HUDEP-2 (cell line): ENCODE measurements around the gene CACNG5.
A peak's percentile ranks its signal among the peaks of the same experiment; 100 is the strongest.

Source experiments
- DNase-seq, 76 experiments: peaks; one replicate each; lab custom pipeline; 2025; ENCODE audit not compliant: unreplicated experiment in 76 of 76; lab: John Stamatoyannopoulos, UW

Gene CACNG5

DNA sequence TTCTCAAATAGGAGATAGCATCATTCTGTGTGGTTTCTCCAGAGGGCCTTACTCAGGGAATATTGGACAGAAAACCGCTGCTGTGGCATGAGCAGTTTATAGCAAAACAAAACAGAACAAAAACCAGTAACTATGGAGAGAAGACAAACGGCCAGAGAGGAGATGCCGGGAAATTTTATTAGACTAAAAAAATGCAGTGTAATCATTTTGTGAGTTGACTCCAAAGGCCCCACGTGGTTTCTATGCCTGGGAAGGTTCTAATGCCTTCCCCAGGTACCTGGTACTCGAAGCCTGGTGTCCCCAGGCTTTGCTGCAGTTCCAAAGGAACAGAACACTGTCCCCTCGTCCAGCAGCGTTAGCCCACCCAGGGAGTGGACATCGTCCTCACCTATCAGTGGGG is 12.9 kb upstream of the CACNG5 start:
- DNase-seq, result no peak

- DNase-seq, result no peak
These were observed 8.1 kb upstream of the CACNG5 start for GRCh38 chr17:66826856-66827255.

DNA sequence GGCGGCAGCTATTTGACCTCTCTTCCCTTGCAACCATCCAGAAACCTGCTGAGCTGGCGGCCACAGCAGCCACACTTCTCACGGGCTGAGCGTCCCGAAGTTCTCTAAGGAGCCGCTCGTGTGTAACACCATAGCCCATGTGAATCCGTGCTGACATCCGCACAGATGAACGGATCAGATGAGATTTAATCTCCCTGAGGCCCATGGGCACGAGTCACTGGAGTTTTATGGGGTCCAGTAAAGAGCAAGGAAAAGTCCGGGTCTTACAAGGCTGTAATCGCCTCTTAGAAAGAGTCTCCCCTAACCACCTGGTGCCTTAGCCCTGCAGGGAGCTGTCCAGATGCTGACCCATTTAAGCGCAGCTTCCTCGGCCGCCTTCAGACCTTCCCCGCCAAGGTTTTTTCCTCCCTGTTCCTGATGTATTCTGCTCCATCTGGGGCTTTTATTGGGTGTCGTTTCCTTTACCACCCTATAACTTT is 5.5 kb upstream of the CACNG5 start:
- peak in 12 of 76 experiments; percentile 3 to 17 (median 7) for DNase-seq

DNA sequence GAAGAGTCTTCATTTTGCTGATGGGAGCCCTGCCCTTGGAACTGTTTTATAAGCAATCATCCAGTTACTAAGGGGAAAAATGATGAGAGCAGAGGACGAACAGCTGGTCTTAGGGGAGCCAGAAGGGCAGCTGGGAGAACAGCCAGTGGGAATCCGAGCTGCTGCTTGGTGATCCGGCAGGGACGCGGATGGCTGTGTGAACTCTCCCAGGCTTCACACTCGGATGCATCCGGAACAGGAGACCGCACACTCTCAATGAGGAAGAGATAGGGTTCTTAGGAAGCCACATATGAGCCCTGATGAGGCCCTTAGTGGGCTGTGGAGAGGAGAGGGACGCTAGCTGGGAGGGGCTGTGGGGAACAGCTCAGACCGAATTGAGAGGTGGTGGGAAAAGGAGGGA is 5.0 kb upstream of the CACNG5 start:
- DNase-seq, result no peak

DNA sequence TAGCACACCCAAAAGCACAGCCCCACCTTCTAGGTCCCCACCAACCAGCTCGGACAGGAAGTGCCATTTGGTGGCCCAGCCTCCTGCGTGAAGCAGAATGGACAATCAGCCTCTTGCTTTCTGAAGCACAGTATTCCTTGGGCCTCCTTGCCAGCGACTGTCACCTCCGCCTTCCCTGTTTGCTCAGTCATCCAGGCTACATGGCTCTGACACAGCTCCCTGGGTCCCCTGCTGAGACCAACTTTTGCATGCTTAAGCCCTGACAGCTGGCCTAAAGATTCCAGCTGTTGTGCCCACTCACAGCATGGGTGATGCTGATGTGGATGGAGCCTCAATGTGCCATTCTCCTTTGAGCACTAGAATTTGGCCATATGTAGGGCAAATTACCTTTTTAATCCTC is 4.5 kb upstream of the CACNG5 start:
- no peak for DNase-seq

DNA sequence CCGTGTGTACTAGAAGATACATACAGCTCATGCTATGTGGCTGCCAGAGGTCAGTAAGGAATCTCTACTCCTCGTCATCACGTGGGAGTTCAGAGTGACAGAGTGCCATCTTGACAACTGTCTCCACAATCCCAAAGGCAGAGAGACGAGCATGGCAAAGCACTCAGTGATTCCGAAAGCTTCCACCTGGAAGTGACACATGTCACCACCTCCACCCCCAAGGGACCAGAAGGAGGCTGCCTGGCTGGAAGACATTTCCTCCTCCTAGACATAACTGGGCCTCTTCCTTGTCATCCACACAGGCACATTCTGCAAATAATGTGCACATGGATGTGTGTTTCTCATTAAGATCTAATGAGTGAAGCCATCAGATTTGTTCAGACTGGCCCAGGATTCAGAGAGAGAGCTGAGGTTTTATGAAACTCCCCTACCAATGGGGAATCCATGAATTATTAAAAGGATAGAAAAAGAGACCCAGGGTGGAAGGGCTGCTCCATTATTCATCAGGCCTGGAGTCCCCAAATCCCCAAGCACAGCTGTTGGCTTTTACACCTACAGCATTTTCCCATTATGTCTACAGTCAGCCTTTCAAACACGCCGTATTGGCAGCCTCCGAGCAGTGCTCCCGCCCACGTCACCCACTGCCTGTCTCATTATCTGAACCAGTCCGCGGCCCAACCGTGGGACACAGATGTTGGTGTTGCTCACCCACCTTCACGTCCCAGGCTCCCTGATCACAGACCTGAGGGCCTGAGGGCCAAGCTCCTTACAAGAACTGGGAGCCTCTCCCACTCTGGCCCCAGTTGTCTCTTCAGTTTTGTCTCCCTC is 3.3 kb upstream of the CACNG5 start:
- DNase-seq, result no peak

- DNase-seq, result no peak
These were observed 1.7 kb upstream of the CACNG5 start for GRCh38 chr17:66833201-66833600.

DNA sequence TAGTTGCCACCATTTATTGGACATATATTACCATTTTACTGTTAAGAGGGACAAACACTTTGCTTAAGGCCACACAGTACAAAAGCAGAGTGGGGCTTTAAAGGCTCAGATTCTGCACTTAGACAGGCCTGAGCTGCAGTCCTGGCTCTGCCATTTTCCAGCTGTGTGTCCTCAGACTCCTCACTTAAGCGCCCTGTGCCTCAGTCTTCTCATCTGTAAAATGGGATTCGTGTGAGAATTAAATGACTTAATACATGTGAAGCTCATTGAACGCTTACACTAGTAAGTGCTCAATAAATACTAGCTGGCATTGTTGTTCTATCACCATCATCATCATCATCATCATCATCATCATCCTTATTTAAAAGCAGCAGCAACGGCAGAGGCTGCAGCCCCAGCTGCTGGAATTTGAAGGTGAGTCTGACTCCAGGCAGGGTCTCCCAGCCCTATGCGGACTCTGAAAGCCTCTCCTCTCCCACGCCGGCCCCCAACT is 445 bp upstream of the CACNG5 start:
- DNase-seq, result no peak

GRCh38 chr17:66835476-66835875 is 559 bp downstream of the CACNG5 start:
- no peak for DNase-seq

DNA sequence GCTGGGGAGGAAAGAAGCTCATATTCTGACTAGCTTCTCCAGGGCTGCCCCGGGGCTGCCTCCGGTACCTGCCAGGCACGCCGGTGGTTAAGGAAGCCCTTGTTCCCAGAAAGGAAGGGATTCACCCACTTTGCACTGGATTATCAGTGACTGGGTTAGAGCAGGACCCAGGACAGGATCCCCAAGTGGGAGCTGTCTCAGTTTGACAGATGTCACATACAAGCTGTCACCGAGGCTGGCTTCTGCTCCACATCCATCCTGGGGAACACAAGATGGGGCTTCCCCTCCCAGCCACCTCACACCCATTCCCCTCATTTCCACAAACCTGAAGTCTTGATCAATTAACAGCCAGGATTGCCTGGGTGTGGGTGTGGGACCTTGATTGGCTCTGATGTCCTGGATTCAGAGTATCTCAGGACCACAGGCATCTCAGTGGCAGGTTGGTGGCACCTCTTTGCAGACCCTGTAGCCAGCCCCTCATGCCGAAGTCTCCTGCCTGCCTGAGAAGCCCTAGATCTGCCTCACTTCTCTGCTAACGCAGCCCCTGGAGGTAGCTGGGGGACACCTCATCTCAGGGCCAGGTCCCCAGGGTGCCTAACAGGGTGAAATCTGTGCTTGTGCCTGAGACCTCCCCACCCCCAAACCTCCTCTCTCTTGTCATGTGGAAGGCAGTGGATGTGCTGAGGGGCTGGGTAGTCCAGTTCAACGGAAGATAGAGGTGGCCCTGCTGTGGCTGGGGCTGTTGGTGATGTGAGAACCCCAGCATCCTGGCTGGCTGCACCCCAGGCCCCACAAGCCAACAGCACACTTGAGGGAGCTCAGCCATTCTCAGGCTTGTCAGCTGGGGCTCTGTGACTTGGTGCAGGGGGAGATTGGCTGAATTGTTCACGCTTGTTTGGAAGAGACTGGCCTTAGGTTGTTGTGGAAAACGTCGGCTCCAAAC is 1.4 kb downstream of the CACNG5 start:
- no peak for DNase-seq

GRCh38 chr17:66837226-66837625 is 2.3 kb downstream of the CACNG5 start:
- DNase-seq, result no peak

DNA sequence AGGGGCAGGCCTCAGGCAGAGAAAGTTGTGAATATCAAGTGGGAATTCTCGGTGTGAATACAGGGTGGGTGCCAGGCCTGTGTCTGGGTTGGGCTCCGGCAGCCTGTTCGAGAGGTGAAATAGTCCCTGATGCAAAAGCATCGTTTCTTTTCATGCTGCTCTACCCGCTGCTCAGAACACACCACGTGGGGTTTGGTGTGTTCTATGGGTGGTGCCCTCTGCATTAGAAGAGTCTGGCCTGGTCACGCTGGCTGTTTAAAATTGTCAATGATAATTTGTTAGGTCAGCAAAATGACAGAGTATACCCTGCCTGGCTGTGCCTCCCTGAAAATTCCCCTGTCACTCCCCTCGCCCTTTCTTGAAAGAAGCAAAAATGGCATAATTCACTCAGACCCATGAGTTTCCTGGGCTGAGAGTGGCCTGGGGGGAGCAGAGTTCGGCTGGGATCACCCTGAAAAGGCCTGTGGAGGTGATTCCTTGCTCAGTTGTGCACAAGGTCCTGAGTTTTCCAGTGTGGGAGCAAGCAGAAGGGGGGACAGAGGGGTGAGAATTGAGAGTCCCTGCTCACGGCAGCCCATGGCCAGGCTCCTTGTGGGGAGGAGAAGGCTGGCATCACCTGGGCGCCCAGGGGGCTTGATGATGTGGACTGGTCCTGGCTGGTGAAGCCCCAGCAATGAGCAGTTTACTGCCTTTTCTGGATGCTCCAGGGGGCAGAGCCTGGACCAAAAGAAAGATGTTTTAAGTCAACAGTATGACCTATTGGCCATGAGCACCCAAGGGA is 3.2 kb downstream of the CACNG5 start:
- DNase-seq, result no peak

DNA sequence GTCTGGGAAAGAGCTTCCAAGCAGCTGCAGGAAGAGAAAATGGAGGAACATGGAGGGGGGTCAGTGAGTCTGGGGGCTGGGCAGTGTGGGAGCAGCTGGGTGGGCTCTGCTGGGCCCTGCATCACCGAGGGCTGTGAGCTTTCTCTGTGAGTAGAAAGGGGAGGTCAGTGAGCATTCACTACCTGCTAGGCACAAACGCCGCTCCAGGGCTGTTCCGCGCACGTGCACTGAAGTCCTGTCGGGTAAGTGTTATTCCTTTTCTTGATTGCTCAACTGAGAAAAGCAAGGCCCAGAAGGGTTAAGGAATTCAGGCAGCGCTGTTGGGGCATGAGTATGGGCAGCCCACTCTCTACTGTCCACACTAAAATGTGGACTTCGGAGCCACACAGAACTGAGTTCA is 4.7 kb downstream of the CACNG5 start:
- no peak for DNase-seq

DNA sequence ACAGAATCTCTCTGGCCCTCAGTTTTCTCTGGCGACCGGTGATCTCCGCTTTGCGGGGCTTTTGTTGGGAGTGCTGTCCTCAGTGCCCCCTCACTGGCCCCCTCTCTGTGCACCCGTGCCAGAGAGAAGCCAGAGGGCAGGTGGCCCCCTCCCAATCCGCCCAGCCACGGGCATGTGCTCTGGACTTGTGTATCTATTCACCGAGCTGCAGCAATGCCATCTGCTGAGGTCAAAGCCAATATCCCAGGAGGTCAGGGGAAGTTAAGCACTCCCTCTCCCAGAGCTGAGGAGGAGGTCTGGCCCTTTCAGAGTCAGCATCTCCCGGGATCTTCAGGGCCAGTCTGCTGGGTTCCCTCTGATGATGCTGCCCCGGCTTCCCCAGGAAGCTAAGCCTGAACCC is 5.1 kb downstream of the CACNG5 start:
- no peak for DNase-seq

GRCh38 chr17:66841328-66841727 is 6.4 kb downstream of the CACNG5 start:
- no peak for DNase-seq

GRCh38 chr17:66841744-66842143 is 6.8 kb downstream of the CACNG5 start:
- DNase-seq, result no peak

DNA sequence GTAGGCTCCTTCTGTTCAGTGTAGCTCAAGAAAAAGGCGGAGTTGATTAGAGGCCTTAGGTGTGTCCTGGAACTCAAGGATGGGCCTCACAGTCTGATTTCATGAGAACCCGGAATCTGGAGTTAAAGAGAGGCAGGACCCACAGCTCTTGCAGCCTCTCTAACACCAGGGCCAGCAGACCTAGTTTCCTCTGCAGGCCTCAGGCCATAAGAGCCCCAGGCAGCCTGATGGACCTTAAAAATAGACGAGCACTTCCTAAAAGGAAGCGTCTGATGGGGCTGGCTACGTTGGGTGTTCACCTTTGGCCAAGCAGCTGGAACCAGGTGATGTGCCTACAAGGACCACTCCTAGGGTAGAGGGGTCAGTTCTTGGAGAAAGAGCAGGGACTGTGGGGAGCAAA is 7.6 kb downstream of the CACNG5 start:
- no peak for DNase-seq

- DNase-seq, result no peak
These were observed 8.0 kb downstream of the CACNG5 start for GRCh38 chr17:66842959-66843358.

GRCh38 chr17:66843627-66844026 is 8.7 kb downstream of the CACNG5 start:
- DNase-seq, result no peak

- no peak for DNase-seq
These were observed 12.8 kb downstream of the CACNG5 start for GRCh38 chr17:66847704-66848103.

- DNase-seq, result no peak
These were observed 13.6 kb downstream of the CACNG5 start for GRCh38 chr17:66848496-66848895.
